Neuronal stem cell (in vitro differentiated cells): ENCODE results near the gene KRT80.
A peak's percentile ranks its signal among the peaks of the same experiment; 100 is the strongest.

ENCODE experiments used
- DNase-seq: peaks from one replicate; pipeline ENCODE4 v3.0.0-alpha.2; 2013; ENCODE audit warnings: low spot score
- H2AFZ ChIP-seq: one replicate; pipeline ENCODE4 v1.6.1; 2013; ENCODE audit warnings: mild to moderate bottlenecking, low read length, inconsistent platforms
- H2AK5ac ChIP-seq: 2 replicates; pipeline ENCODE4 v1.6.1; 2013; ENCODE audit warnings: low read depth, mild to moderate bottlenecking, inconsistent platforms, low read length, moderate library complexity, mixed read lengths
- H2BK120ac ChIP-seq: 2 replicates; pipeline ENCODE4 v1.6.1; 2013; ENCODE audit warnings: low read depth, mild to moderate bottlenecking, inconsistent platforms, low read length, moderate library complexity, mixed read lengths
- H2BK12ac ChIP-seq: one replicate; pipeline ENCODE4 v1.6.1; 2013; ENCODE audit warnings: low read length, inconsistent platforms
- H2BK15ac ChIP-seq: 2 replicates; pipeline ENCODE4 v1.6.1; 2013; ENCODE audit warnings: mild to moderate bottlenecking, low read length, inconsistent platforms, mixed read lengths
- H2BK5ac ChIP-seq: one replicate; pipeline ENCODE4 v1.6.1; 2013; ENCODE audit warnings: inconsistent platforms, mild to moderate bottlenecking, low read length, moderate library complexity
- H3K14ac ChIP-seq: one replicate; pipeline ENCODE4 v1.6.1; 2013; ENCODE audit warnings: low read length, inconsistent platforms
- H3K18ac ChIP-seq: 2 replicates; pipeline ENCODE4 v1.6.1; 2013; ENCODE audit warnings: low read length, inconsistent platforms
- H3K23ac ChIP-seq: 2 replicates; pipeline ENCODE4 v1.6.1; 2013; ENCODE audit warnings: low read depth, mild to moderate bottlenecking, mixed read lengths, low read length, inconsistent platforms; ENCODE audit not compliant: poor library complexity
- H3K27ac ChIP-seq: replicated peaks from 3 replicates; pipeline ENCODE4 v1.5.1; 2013; ENCODE audit warnings: low read length, inconsistent platforms
- H3K27me3 ChIP-seq, 3 experiments: 2 replicates each; pipeline ENCODE4 v1.6.1; 2013; ENCODE audit warnings: low read length in 3 of 3, mild to moderate bottlenecking in 2 of 3, inconsistent platforms in 1 of 3, low read depth in 1 of 3, mixed read lengths in 1 of 3, moderate library complexity in 1 of 3; ENCODE audit not compliant: control insufficient read depth in 3 of 3, insufficient read depth in 3 of 3
- H3K36me3 ChIP-seq, 2 donors: replicated peaks in 1 of 2; 2 replicates each; pipeline ENCODE4 v1.6.1; 2013; ENCODE audit warnings: low read length in 2 of 2; ENCODE audit not compliant: control insufficient read depth in 2 of 2, insufficient read depth in 2 of 2
- H3K4ac ChIP-seq: 2 replicates; pipeline ENCODE4 v1.6.1; 2013; ENCODE audit warnings: inconsistent platforms, mild to moderate bottlenecking, low read length, moderate library complexity
- H3K4me1 ChIP-seq, 2 donors: 1 replicate in 1 of 2; 2 replicates in 1 of 2; pipeline ENCODE4 v1.6.1; 2013; ENCODE audit warnings: low read length in 2 of 2, low read depth in 1 of 2; ENCODE audit not compliant: control insufficient read depth in 2 of 2, insufficient read depth in 1 of 2
- H3K4me2 ChIP-seq: one replicate; pipeline ENCODE4 v1.6.1; 2013; ENCODE audit warnings: mild to moderate bottlenecking, low read length, inconsistent platforms; ENCODE audit not compliant: insufficient read depth, poor library complexity, severe bottlenecking
- H3K4me3 ChIP-seq, 2 donors: 2 replicates each; pipeline ENCODE4 v1.5.1; 2013; ENCODE audit warnings: low read length in 2 of 2, mild to moderate bottlenecking in 2 of 2, inconsistent platforms in 1 of 2, moderate library complexity in 1 of 2
- H3K79me1 ChIP-seq: one replicate; pipeline ENCODE4 v1.6.1; 2013; ENCODE audit warnings: low read depth, mild to moderate bottlenecking, inconsistent platforms, low read length, moderate library complexity
- H3K9ac ChIP-seq: one replicate; pipeline ENCODE4 v1.6.1; 2013; ENCODE audit warnings: mild to moderate bottlenecking, low read depth, low read length, inconsistent platforms; ENCODE audit not compliant: poor library complexity
- H3K9me3 ChIP-seq, 2 donors: replicated peaks in 1 of 2; 2 replicates each; pipeline versions ENCODE3 to v1.6.1; 2013; ENCODE audit warnings: low read length in 2 of 2, mild to moderate bottlenecking in 2 of 2, inconsistent platforms in 1 of 2, low read depth in 1 of 2, mixed read lengths in 1 of 2, moderate library complexity in 1 of 2; ENCODE audit not compliant: control insufficient read depth in 2 of 2, insufficient read depth in 1 of 2
- H4K8ac ChIP-seq: one replicate; pipeline ENCODE4 v1.6.1; 2013; ENCODE audit warnings: low read depth, mild to moderate bottlenecking, inconsistent platforms, low read length, moderate library complexity
- H4K91ac ChIP-seq: one replicate; pipeline ENCODE4 v1.6.1; 2013; ENCODE audit warnings: low read length, low read depth, mild to moderate bottlenecking, inconsistent platforms; ENCODE audit not compliant: poor library complexity
- WGBS, 2 donors: extraction: QIAGEN DNeasy Blood & Tissue Kit; methylation state at CpG; one replicate each; pipeline ENCODE4 v1.1.7; 2013; ENCODE audit warnings: missing lambda C conversion rate in 2 of 2, mixed read lengths in 1 of 2; ENCODE audit not compliant: insufficient read length in 2 of 2, insufficient replicate concordance in 1 of 2; ENCODE audit errors: extremely low coverage in 2 of 2; 5-methylcytosine and 5-hydroxymethylcytosine counted together

Gene KRT80

GRCh38 chr12:52232674-52233461 is 41.1 kb upstream of the KRT80 start, which contains the start of gene KRT7:
KRT7 (plus strand) TSS chr12:52233243; CDS start chr12:52233297, 54 bp downstream.
- peak within 1 kb of the TSS; percentile 4 for H2BK12ac ChIP-seq
- no peak for DNase-seq
- peak within 1 kb of the TSS; percentile 86 for H3K18ac ChIP-seq
- H3K27ac ChIP-seq, result no peak within 1 kb of the TSS
- H2BK15ac ChIP-seq, result peak within 1 kb of the TSS; percentile 26
- H3K4ac ChIP-seq, result no peak within 1 kb of the TSS
- H3K4me3 ChIP-seq, result peak within 1 kb of the TSS in 1 of 2 donors; percentile 60
- no peaks in the 10 kb centered on the region for H3K9me3 ChIP-seq
- H2AFZ ChIP-seq, result peak within 1 kb of the TSS; percentile 13
- H3K36me3 ChIP-seq, result no peaks in the 10 kb centered on the region
- H2BK120ac ChIP-seq, result no peak within 1 kb of the TSS
- H3K4me2 ChIP-seq, result peak within 1 kb of the TSS; percentile 84
- no CpG with 5 or more reads among the region's 58 CpGs for WGBS, 2 donors
- no peak within 1 kb of the TSS for H3K14ac ChIP-seq
- H3K9ac ChIP-seq, result peak within 1 kb of the TSS; percentile 56
- H3K23ac ChIP-seq, result peak within 1 kb of the TSS; percentile 49
- peak within 1 kb of the TSS; percentile 44 for H2AK5ac ChIP-seq
- H3K79me1 ChIP-seq, result no peaks in the 10 kb centered on the region
- H4K91ac ChIP-seq, result no peak within 1 kb of the TSS
- peaks cover 6 to 66% (median 27%) of the 10 kb centered on the region in 3 experiments for H3K27me3 ChIP-seq
- no peak within 1 kb of the TSS for H4K8ac ChIP-seq
- H3K4me1 ChIP-seq, result peaks cover 0 to 13% of the 10 kb centered on the region in 2 donors
- no peak within 1 kb of the TSS for H2BK5ac ChIP-seq

DNA sequence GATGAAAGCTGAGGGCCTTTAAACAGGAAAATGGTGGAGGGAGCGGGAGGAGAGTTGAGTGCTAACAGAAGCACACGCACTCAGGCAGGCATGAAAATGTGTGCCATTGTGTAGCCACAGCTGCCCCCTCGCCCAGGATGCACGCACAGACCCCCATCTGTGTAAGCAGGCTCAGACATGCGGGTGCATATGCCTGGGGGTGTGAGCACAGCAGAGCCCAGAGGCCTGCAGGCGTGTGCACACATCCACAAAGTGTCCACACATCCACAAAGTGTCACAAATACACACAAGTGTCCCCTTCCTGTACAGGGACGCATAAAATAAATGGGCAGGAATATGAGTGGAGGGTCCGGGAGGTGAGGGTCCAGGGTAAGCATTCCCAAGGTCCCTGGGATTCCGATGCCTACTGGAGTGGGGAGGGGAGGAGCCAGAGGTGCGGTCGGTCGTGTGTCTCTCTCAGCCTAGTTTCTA is 40.4 kb upstream of the KRT80 start:
- Histone ChIP-seq H3K14ac (no peak overlapping the region), H3K23ac (no peak overlapping the region), H3K36me3 (no peaks in the 10 kb centered on the region), H4K8ac (no peak overlapping the region), H3K27ac (no peak overlapping the region), H2BK12ac (no peak overlapping the region), H3K79me1 (no peaks in the 10 kb centered on the region), H3K4me1 (peaks cover 0 to 11% of the 10 kb centered on the region in 2 donors), H3K4me3 (no peak overlapping the region), H2BK5ac (no peak overlapping the region), H3K4me2 (no peak overlapping the region), H3K4ac (no peak overlapping the region), H4K91ac (no peak overlapping the region), H3K9ac (no peak overlapping the region), H3K18ac (peak overlapping the region; percentile 79), H2AFZ (no peak overlapping the region), H3K9me3 (no peaks in the 10 kb centered on the region), H2AK5ac (peak overlapping the region; percentile 44), H2BK120ac (no peak overlapping the region), H3K27me3 (peaks cover 6 to 66% (median 27%) of the 10 kb centered on the region in 3 experiments), H2BK15ac (no peak overlapping the region)
- no peak for DNase-seq
- no CpG with 5 or more reads among the region's 12 CpGs for WGBS, 2 donors

GRCh38 chr12:52231305-52232202 is 39.7 kb upstream of the KRT80 start:
- peaks cover 6 to 69% (median 27%) of the 10 kb centered on the region in 3 experiments for H3K27me3 ChIP-seq
- WGBS, 2 donors, result no CpG with 5 or more reads among the region's 16 CpGs
- H2AK5ac ChIP-seq, result no peak overlapping the region

More at GRCh38 chr12:52231305-52232202, 39.7 kb upstream of the KRT80 start:
- DNase-seq, result no peak
- no peak overlapping the region for H3K23ac ChIP-seq
- no peak overlapping the region for H2BK15ac ChIP-seq
- H4K8ac ChIP-seq, result no peak overlapping the region
- H2BK120ac ChIP-seq, result no peak overlapping the region
- no peak overlapping the region for H3K27ac ChIP-seq
- no peaks in the 10 kb centered on the region for H3K9me3 ChIP-seq
- H3K4me2 ChIP-seq, result no peak overlapping the region
- H2BK5ac ChIP-seq, result no peak overlapping the region
- H4K91ac ChIP-seq, result no peak overlapping the region
- H2AFZ ChIP-seq, result no peak overlapping the region
- H2BK12ac ChIP-seq, result no peak overlapping the region
- no peaks in the 10 kb centered on the region for H3K79me1 ChIP-seq
- no peak overlapping the region for H3K4me3 ChIP-seq
- H3K4me1 ChIP-seq, result peaks cover 0 to 11% of the 10 kb centered on the region in 2 donors
- H3K36me3 ChIP-seq, result no peaks in the 10 kb centered on the region
- H3K4ac ChIP-seq, result no peak overlapping the region
- H3K18ac ChIP-seq, result no peak overlapping the region
- H3K9ac ChIP-seq, result no peak overlapping the region
- no peak overlapping the region for H3K14ac ChIP-seq
